NB4 (cell line): Measurements from ENCODE around the gene GRIK2.

ENCODE experiments used
- MYC ChIP-seq: IDR thresholded peaks from 2 replicates; pipeline ENCODE4 v1.6.1; 2011; ENCODE audit warnings: low read depth, low read length
- POLR2A ChIP-seq: IDR thresholded peaks from 2 replicates; pipeline ENCODE4 v1.6.1; 2011; ENCODE audit warnings: mild to moderate bottlenecking; ENCODE audit not compliant: insufficient read length; ENCODE audit errors: extremely low read depth

DNA sequence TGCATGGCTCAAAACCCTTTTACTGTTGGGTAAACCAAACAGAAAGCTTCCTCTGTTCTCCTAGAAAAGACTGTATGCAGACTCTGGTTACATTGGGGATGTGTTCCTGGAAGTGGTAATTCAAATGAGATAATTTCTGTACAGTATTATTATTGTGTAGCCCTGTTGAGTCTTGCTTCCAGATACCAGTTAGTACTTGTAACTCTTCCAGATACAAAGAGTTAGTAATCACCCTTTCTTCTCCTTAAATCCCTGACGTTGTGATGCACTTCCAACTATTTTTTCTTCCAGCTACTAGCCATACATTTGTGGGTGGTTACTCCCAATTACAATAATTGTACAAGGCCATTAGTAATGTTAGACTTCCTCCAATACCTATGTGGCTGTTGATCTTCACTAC, 42.3 kb upstream of the GRIK2 start:
- TF ChIP-seq POLR2A, result no peak
- no peak for TF ChIP-seq MYC
